ENCODE measurements around the gene PNMA6E. TPM values are rescaled to one million over a fixed set of nuclear protein-coding genes. Genes with fewer than 3 reads are reported as not detected.

PNMA6E gene
- total and polyA plus RNA-seq, 4 experiments from 2014 or later = not detected

- POLR2A ChIA-PET (ENCODE audit: partially characterized antibody) = no interaction called here
- Mint-ChIP-seq H3K4me3 (no peak overlapping the region), H3K27ac (no peak overlapping the region), H3K9me3 (peaks cover 0 to 1% (median 0%) of the 10 kb centered on the region in 8 donors), H3K36me3 (no peaks in the 10 kb centered on the region), H3K27me3 (no peaks in the 10 kb centered on the region), H3K4me1 (no peaks in the 10 kb centered on the region)
- intact Hi-C loops (cut with micrococcal nuclease) = no loop called here
- Histone ChIP-seq H3K4me3 (ENCODE audit: low read length in 2 of 2) (no peak overlapping the region), H3K27ac (ENCODE audit: low read depth, low read length) (no peak overlapping the region), H3K27me3 (ENCODE audit: insufficient read depth, low read length) (no peaks in the 10 kb centered on the region), H3K36me3 (ENCODE audit: insufficient read depth, low read length) (no peaks in the 10 kb centered on the region), H3K9me3 (ENCODE audit: control insufficient read depth in 1 of 2, low read length in 2 of 2) (no peaks in the 10 kb centered on the region), H3K4me1 (ENCODE audit: insufficient read depth, low read length) (no peaks in the 10 kb centered on the region)
- CTCF ChIA-PET (ENCODE audit: partially characterized antibody) = no interaction called here
- no peak for DNase-seq
Measured at GRCh38 chrX:153420851-153421599, 19.9 kb upstream of the PNMA6E start.

- H3K27ac Mint-ChIP-seq = no peak overlapping the region
- CTCF ChIA-PET (ENCODE audit: partially characterized antibody) = no interaction called here
Measured at GRCh38 chrX:153417637-153418036, 16.5 kb upstream of the PNMA6E start.

DNA sequence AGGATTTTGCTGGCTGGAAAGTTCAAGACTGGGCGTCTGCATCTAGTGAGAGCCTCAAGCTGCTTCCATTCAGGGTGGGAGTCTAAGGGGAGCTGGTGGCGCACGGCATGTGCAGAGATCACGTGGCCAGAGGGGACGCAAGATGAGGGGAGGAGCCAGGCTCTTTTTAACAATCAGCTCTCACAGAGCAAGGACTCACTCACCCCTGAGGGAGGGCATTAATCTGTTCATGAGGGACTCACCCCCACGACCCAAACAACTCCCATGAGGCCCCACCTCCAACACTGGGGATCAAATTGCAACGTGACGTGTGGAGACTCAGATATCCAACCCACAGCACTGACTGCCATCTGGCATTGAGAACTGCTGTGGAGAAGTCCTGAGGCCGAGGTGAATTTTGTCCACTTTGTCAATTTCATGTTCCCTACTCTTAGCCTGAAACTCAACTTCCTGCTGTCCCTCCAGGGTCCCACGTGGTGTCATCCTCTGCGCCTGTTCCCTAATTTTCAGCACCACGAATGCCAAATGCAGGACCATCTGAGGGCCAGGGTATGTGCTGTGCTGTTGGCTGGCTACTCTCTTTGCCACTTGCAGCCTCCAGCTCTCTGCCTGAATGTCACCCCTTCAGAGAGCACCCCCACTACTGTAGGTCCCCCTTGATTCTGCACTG is 15.8 kb upstream of the PNMA6E start:
- Histone ChIP-seq H3K4me1 (ENCODE audit: insufficient read depth, low read length) (peaks cover 7% of the 10 kb centered on the region), H3K9me3 (ENCODE audit: control insufficient read depth in 1 of 2, low read length in 2 of 2) (no peaks in the 10 kb centered on the region), H3K27ac (ENCODE audit: low read depth, low read length) (no peak overlapping the region), H3K4me3 (ENCODE audit: low read length in 2 of 2) (no peak overlapping the region), H3K36me3 (ENCODE audit: insufficient read depth, low read length) (no peaks in the 10 kb centered on the region), H3K27me3 (ENCODE audit: insufficient read depth, low read length) (no peaks in the 10 kb centered on the region)
- no peaks in the 10 kb centered on the region for H3K36me3 Mint-ChIP-seq
- intact Hi-C loops (cut with micrococcal nuclease) = no loop called here
- peaks cover 5 to 6% (median 6%) of the 10 kb centered on the region in 4 donors for H3K4me1 Mint-ChIP-seq
- ChIA-PET POLR2A (ENCODE audit: partially characterized antibody) (no interaction called here), CTCF (ENCODE audit: partially characterized antibody) (no interaction called here)
- DNase-seq = no peak
- H3K9me3 Mint-ChIP-seq = peaks cover 0 to 1% (median 0%) of the 10 kb centered on the region in 8 donors
- peaks cover 0 to 2% of the 10 kb centered on the region in 2 donors for H3K27me3 Mint-ChIP-seq
- no peak overlapping the region for H3K27ac Mint-ChIP-seq
- no peak overlapping the region for H3K4me3 Mint-ChIP-seq

More at GRCh38 chrX:153417637-153418036, 16.5 kb upstream of the PNMA6E start:
- H3K27me3 ChIP-seq (ENCODE audit: insufficient read depth, low read length) = no peaks in the 10 kb centered on the region
- Mint-ChIP-seq H3K4me3 (no peak overlapping the region), H3K9me3 (peaks cover 0 to 1% (median 0%) of the 10 kb centered on the region in 8 donors), H3K4me1 (no peaks in the 10 kb centered on the region), H3K27me3 (peaks cover 0 to 2% of the 10 kb centered on the region in 2 donors), H3K36me3 (no peaks in the 10 kb centered on the region)
- H3K9me3 ChIP-seq (ENCODE audit: control insufficient read depth in 1 of 2, low read length in 2 of 2) = no peaks in the 10 kb centered on the region
- POLR2A ChIA-PET (ENCODE audit: partially characterized antibody) = no interaction called here
- no peak overlapping the region for H3K27ac ChIP-seq (ENCODE audit: low read depth, low read length)
- no peak overlapping the region for H3K4me3 ChIP-seq (ENCODE audit: low read length in 2 of 2)
- no peaks in the 10 kb centered on the region for H3K36me3 ChIP-seq (ENCODE audit: insufficient read depth, low read length)
- DNase-seq = no peak
- intact Hi-C loops (cut with micrococcal nuclease) = no loop called here
- no peaks in the 10 kb centered on the region for H3K4me1 ChIP-seq (ENCODE audit: insufficient read depth, low read length)

DNA sequence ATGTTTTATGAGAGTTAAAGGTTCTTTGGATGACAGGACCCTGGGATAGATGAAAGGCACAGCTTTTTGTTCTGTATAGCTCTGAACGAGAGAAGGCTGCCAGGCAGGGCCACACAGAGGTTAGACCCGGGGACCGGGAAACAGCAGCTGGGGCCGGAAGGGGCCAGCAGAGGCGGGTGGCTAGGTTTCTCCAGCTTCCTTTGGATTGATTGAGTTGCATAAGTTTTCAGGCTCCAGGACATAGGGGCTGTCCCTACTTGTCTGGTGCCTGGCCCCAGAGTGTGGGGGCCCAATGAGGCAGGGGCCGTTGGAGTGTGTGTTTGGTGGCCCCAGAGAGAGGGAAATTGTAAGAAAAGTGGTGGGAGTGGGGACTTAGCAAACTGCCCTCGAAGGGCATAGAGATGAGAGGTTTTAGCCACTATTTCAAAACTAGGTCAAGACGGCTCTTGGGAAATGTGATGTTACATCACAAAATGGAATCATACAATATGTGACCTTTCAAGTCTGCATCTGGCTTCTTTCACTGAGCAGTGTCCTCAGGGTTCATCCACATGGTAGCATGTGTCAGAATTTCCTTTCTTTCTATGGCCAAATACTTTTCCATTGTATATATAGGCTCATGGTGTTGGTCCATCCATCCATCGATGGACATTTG is 13.8 kb upstream of the PNMA6E start:
- H3K27ac Mint-ChIP-seq = no peak overlapping the region
- H3K9me3 Mint-ChIP-seq = peaks cover 0 to 1% (median 0%) of the 10 kb centered on the region in 8 donors
- ChIA-PET POLR2A (ENCODE audit: partially characterized antibody) (no interaction called here), CTCF (ENCODE audit: partially characterized antibody) (no interaction called here)
- H3K4me1 Mint-ChIP-seq = peaks cover 6 to 13% (median 8%) of the 10 kb centered on the region in 4 donors
- no peak overlapping the region for H3K4me3 Mint-ChIP-seq
- intact Hi-C loops (cut with micrococcal nuclease) = no loop called here
- Histone ChIP-seq H3K27me3 (ENCODE audit: insufficient read depth, low read length) (no peaks in the 10 kb centered on the region), H3K4me1 (ENCODE audit: insufficient read depth, low read length) (peaks cover 10% of the 10 kb centered on the region), H3K36me3 (ENCODE audit: insufficient read depth, low read length) (no peaks in the 10 kb centered on the region), H3K4me3 (ENCODE audit: low read length in 2 of 2) (no peak overlapping the region), H3K27ac (ENCODE audit: low read depth, low read length) (no peak overlapping the region), H3K9me3 (ENCODE audit: control insufficient read depth in 1 of 2, low read length in 2 of 2) (no peaks in the 10 kb centered on the region)
- no peak for DNase-seq
- H3K27me3 Mint-ChIP-seq = peaks cover 0 to 2% of the 10 kb centered on the region in 2 donors
- no peaks in the 10 kb centered on the region for H3K36me3 Mint-ChIP-seq

- no peak overlapping the region for H3K4me3 ChIP-seq (ENCODE audit: low read length in 2 of 2)
- Mint-ChIP-seq H3K27ac (no peak overlapping the region), H3K9me3 (peaks cover 0 to 1% (median 0%) of the 10 kb centered on the region in 8 donors), H3K4me1 (peaks cover 6 to 13% (median 8%) of the 10 kb centered on the region in 4 donors), H3K4me3 (no peak overlapping the region), H3K36me3 (no peaks in the 10 kb centered on the region), H3K27me3 (peaks cover 0 to 2% of the 10 kb centered on the region in 2 donors)
- no peaks in the 10 kb centered on the region for H3K27me3 ChIP-seq (ENCODE audit: insufficient read depth, low read length)
- no peak overlapping the region for H3K27ac ChIP-seq (ENCODE audit: low read depth, low read length)
- no peaks in the 10 kb centered on the region for H3K36me3 ChIP-seq (ENCODE audit: insufficient read depth, low read length)
- peaks cover 10% of the 10 kb centered on the region for H3K4me1 ChIP-seq (ENCODE audit: insufficient read depth, low read length)
- CTCF ChIA-PET (ENCODE audit: partially characterized antibody) = no interaction called here
- H3K9me3 ChIP-seq (ENCODE audit: control insufficient read depth in 1 of 2, low read length in 2 of 2) = no peaks in the 10 kb centered on the region
- DNase-seq = no peak
- POLR2A ChIA-PET (ENCODE audit: partially characterized antibody) = no interaction called here
- intact Hi-C loops (cut with micrococcal nuclease) = no loop called here
Measured at GRCh38 chrX:153413731-153414130, 12.6 kb upstream of the PNMA6E start.

DNA sequence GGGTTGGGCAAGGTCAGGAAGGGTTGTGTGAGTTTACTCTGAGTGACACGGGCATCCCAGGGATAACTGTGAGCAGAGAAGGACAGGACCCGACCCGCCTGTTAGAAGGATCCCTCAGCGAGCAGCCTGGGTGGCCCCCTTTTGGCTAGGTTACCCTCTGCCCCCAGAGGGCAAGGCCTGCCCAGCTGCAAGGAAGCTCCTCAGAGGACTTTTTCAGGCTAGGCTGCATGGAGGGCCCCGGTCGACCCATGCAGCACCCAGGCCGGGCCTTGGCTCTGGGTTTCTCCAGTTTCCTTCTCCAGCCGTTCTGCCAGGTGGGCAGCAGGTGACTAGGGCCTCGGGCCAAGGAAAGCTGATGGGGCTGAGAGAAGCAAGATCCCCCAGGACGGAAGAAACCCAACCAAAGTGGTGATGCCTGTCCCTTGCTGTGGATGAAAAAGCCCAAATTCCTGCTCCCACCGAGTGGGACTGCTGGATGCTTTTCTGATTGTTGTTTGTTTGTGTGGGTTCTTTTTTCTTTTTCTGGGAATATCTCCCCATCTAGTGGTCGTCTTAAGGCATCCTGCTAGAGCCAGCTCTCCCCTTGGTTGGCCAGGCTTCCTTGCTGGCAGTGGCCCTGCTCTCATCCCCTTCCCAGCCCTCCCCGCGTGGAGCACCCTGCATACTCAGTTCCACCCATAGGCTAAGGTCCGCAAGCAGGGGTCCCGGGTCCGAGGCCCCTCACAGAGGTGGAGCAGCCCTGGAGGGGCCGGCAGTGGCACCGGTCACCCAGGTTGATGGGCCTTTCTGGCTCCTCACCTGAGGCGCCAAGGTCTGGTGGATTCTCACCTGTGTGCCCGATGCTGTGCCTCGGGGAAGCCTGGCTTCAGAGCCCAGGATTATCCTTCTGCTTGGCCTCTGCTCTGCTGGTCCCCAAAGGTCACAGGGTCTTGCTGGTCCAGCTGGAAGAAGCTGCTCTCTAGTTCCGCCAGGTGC is 11.9 kb upstream of the PNMA6E start:
- H3K4me3 ChIP-seq (ENCODE audit: low read length in 2 of 2) = no peak overlapping the region
- no peaks in the 10 kb centered on the region for H3K27me3 ChIP-seq (ENCODE audit: insufficient read depth, low read length)
- intact Hi-C loops (cut with micrococcal nuclease) = no loop called here
- Mint-ChIP-seq H3K9me3 (peaks cover 0 to 1% (median 0%) of the 10 kb centered on the region in 8 donors), H3K27me3 (peaks cover 0 to 2% of the 10 kb centered on the region in 2 donors), H3K27ac (no peak overlapping the region), H3K4me1 (peaks cover 6 to 13% (median 8%) of the 10 kb centered on the region in 4 donors), H3K4me3 (peak overlapping the region in 4 of 8 donors; percentile 59 to 67 (median 65)), H3K36me3 (no peaks in the 10 kb centered on the region)
- no peaks in the 10 kb centered on the region for H3K9me3 ChIP-seq (ENCODE audit: control insufficient read depth in 1 of 2, low read length in 2 of 2)
- CTCF ChIA-PET (ENCODE audit: partially characterized antibody) = no interaction called here
- no peak for DNase-seq
- POLR2A ChIA-PET (ENCODE audit: partially characterized antibody) = no interaction called here
- peaks cover 10% of the 10 kb centered on the region for H3K4me1 ChIP-seq (ENCODE audit: insufficient read depth, low read length)
- no peak overlapping the region for H3K27ac ChIP-seq (ENCODE audit: low read depth, low read length)
- H3K36me3 ChIP-seq (ENCODE audit: insufficient read depth, low read length) = no peaks in the 10 kb centered on the region
